Measurements from ENCODE around the gene WDR54. TPM values are rescaled to one million over a fixed set of nuclear protein-coding genes. Genes with fewer than 3 reads are reported as not detected.

The WDR54 gene
- total and polyA plus RNA-seq, 12 donors = 6.4 to 23.9 (median 14.5) TPM

DNA sequence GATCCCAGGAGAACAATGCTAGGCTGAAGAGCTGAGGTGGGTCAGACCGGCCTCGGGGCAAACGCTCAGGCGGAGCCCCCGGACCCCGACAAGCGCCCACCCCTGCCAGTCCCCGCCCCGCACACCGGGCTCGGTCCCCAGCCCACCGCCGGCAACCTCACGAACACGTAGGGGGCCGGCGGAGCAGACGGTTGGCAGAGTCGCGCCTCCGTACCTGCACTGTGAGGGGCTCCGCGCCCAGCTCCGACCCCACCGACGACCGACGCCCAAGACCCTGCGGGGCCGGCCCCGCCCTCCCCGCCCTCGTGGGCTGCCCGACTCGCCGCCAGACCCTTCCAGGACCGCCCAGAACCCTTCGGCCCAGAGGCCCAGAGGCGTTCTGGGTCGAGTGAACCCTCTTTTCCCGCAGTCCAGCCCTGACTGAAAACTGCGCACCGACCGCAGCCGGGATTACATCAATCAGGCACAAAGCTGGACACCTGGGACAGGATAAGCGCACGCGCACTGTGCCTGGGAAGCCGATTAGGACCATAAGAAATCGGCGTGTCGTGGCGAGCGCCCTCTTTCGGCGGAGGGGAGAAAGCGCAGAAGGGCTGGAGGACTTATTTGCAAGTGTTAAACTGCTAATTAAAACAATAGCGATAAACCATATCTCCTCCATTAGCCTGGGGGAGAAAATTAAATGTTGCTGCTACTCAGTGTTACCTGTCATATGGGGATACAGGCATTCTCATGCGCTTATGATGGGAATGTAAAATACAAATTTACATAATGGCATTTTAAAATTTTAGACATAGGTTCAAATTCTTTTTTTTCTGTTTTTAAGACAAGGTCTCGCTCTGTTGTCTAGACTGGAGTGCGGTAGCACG, 29.7 kb upstream of the WDR54 start:
- Histone ChIP-seq H3K4me3 (peak overlapping the region in 3 of 4 donors; percentile 2 to 85 (median 78)), H3K4me1 (replicated peaks in 1 of 2) (peaks cover 20 to 40% of the 10 kb centered on the region in 2 donors), H3K36me3 (replicated peaks in 1 of 2) (no peaks in the 10 kb centered on the region), H3K27me3 (no peaks in the 10 kb centered on the region), H3K27ac (peak overlapping the region in 4 of 5 donors; percentile 64 to 92 (median 86)), H3K9me3 (replicated peaks in 1 of 3) (no peaks in the 10 kb centered on the region)
- 1 to 3% (median 2%) methylated on average over 17 to 62 of the region's 62 CpGs for WGBS, 4 donors
- TF ChIP-seq, protein P1, sequence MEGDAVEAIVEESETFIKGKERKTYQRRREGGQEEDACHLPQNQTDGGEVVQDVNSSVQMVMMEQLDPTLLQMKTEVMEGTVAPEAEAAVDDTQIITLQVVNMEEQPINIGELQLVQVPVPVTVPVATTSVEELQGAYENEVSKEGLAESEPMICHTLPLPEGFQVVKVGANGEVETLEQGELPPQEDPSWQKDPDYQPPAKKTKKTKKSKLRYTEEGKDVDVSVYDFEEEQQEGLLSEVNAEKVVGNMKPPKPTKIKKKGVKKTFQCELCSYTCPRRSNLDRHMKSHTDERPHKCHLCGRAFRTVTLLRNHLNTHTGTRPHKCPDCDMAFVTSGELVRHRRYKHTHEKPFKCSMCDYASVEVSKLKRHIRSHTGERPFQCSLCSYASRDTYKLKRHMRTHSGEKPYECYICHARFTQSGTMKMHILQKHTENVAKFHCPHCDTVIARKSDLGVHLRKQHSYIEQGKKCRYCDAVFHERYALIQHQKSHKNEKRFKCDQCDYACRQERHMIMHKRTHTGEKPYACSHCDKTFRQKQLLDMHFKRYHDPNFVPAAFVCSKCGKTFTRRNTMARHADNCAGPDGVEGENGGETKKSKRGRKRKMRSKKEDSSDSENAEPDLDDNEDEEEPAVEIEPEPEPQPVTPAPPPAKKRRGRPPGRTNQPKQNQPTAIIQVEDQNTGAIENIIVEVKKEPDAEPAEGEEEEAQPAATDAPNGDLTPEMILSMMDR (IDR thresholded peaks at IDR 0.05) = peak; percentile 91 to 98 (median 94)
- peak in 1 of 2 donors; percentile 37 for TF ChIP-seq POLR2A (IDR thresholded peaks at IDR 0.05)
- intact Hi-C loops (cut with DNase I) = loop anchor here (10.0 kb wide), 2 partner anchors 57 to 137 kb away; no protein-coding TSS in a partner anchor
- DNase-seq = peak; percentile 89 to 95 (median 93)

DNA sequence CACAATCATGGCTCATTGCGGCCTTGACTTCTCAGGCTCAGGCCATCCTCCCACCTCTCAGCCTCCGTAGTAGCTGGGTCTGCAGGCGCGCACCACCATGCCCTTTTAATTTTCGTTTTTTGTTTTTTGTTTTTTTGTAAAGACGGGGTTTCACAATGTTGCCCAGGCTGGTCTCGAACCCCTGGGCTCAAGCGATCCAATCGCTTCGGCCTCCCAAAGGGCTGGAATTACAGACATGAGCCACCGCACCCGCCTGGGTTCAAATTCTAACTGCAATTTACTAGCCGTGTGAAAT, 29.1 kb upstream of the WDR54 start:
- 68 to 74% (median 70%) methylated on average over 13 of the region's 13 CpGs for WGBS, 4 donors
- no peak for DNase-seq
- intact Hi-C loops (cut with DNase I) = loop anchor here (10.0 kb wide), 2 partner anchors 58 to 138 kb away; no protein-coding TSS in a partner anchor
- Histone ChIP-seq H3K36me3 (replicated peaks in 1 of 2) (no peaks in the 10 kb centered on the region), H3K4me1 (replicated peaks in 1 of 2) (peaks cover 16 to 34% of the 10 kb centered on the region in 2 donors), H3K27me3 (no peaks in the 10 kb centered on the region), H3K4me3 (peak overlapping the region in 1 of 4 donors; percentile 85), H3K9me3 (replicated peaks in 1 of 3) (no peaks in the 10 kb centered on the region), H3K27ac (no peak overlapping the region)
- no peak for TF ChIP-seq POLR2A (IDR thresholded peaks at IDR 0.05)
- TF ChIP-seq, protein P1 (IDR thresholded peaks at IDR 0.05) = no peak

DNA sequence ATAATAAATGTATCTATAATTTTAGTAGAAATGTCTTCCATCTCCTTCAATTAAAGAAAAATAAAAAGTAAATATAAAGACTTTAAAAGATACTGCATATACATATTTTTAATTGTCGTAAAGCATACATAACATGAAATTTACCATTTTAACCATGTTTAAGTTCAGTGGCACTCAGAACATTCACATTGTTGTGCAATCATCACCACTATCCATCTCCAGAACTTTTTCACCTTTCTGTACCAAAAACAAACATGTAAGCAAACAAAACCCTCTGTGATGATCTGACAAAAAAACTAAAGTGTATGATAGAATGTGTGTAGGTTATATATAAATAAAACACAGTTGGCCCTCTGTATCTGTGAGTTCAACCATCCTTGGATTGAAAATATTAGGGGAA, 28.0 kb upstream of the WDR54 start:
- intact Hi-C loops (cut with DNase I) = loop anchor here (10.0 kb wide), 2 partner anchors 59 to 139 kb away; no protein-coding TSS in a partner anchor
- 65 to 84% (median 73%) methylated on average over 1 of the region's 1 CpG for whole genome bisulfite sequencing, 4 donors

DNA sequence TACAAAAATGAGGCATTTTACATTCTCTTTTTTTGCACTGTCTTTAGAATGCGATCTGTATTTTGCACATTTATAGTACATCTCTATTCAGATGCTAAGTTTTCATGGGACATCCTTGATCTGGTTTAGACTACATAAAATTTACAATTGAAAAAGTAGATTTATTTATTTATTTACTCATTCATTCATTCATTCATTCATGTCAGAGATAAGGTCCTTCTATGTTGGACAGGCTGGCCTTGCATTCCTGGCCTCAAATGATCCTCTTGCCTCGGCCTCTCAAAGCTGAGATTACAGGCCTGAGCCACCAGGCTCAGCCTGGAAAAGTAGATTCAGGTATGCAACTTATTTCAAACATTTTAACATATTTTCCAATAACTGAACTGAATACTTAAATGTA, 25.4 kb upstream of the WDR54 start:
- Histone ChIP-seq H3K9me3 (replicated peaks in 1 of 3) (no peaks in the 10 kb centered on the region), H3K27ac (no peak overlapping the region), H3K4me3 (no peak overlapping the region), H3K4me1 (replicated peaks in 1 of 2) (peaks cover 0 to 5% of the 10 kb centered on the region in 2 donors), H3K36me3 (replicated peaks in 1 of 2) (no peaks in the 10 kb centered on the region), H3K27me3 (no peaks in the 10 kb centered on the region)
- TF ChIP-seq, protein P1 (IDR thresholded peaks at IDR 0.05) = no peak
- no peak for TF ChIP-seq POLR2A (IDR thresholded peaks at IDR 0.05)
- 90 to 93% (median 92%) methylated on average over 2 of the region's 2 CpGs for WGBS, 4 donors
- DNase-seq = no peak
- intact Hi-C loops (cut with DNase I) = loop anchor here (10.0 kb wide), 2 partner anchors 61 to 141 kb away; no protein-coding TSS in a partner anchor

More for the DNA sequence above, 28.0 kb upstream of the WDR54 start:
- H3K27me3 ChIP-seq = no peaks in the 10 kb centered on the region
- H3K4me3 ChIP-seq = no peak overlapping the region
- H3K4me1 ChIP-seq (replicated peaks in 1 of 2) = peaks cover 11 to 27% of the 10 kb centered on the region in 2 donors
- no peaks in the 10 kb centered on the region for H3K9me3 ChIP-seq (replicated peaks in 1 of 3)
- H3K27ac ChIP-seq = no peak overlapping the region
- TF ChIP-seq, protein P1 (IDR thresholded peaks at IDR 0.05) = no peak
- TF ChIP-seq POLR2A (IDR thresholded peaks at IDR 0.05) = no peak
- no peaks in the 10 kb centered on the region for H3K36me3 ChIP-seq (replicated peaks in 1 of 2)
- DNase-seq = no peak

All from adrenal gland (tissue), 12 donors.